GM12874 (cell line): Measurements from ENCODE around the gene KIAA2012.

ENCODE experiments used
- CTCF ChIP-seq: IDR thresholded peaks from 2 replicates; pipeline ENCODE4 v1.5.1; 2011; ENCODE audit warnings: low read depth, mild to moderate bottlenecking, control low read depth, low read length, moderate library complexity; ENCODE audit not compliant: insufficient read depth

Gene KIAA2012

GRCh38 chr2:202249521-202250253, 176.6 kb downstream of the KIAA2012 start:
- TF ChIP-seq CTCF: no peak

- no peak for TF ChIP-seq CTCF
These were observed 178.4 kb downstream of the KIAA2012 start for GRCh38 chr2:202251494-202251893.
